Mesodermal cell (in vitro differentiated cells): ENCODE data around the gene NOP9.

Experiments used
- H3K27ac ChIP-seq: 2 replicates; pipeline ENCODE4 v1.7.0; 2013; ENCODE audit warnings: mild to moderate bottlenecking, low read depth, low read length, moderate library complexity; ENCODE audit not compliant: severe bottlenecking
- H3K36me3 ChIP-seq: 2 replicates; pipeline ENCODE4 v1.7.1; 2013; ENCODE audit warnings: mild to moderate bottlenecking, low read length, moderate library complexity; ENCODE audit not compliant: control insufficient read depth, insufficient read depth
- H3K4me1 ChIP-seq: one replicate; pipeline ENCODE4 v1.7.1; 2013; ENCODE audit warnings: mild to moderate bottlenecking, low read length; ENCODE audit not compliant: insufficient read depth, control insufficient read depth, poor library complexity, severe bottlenecking
- H3K4me3 ChIP-seq: 2 replicates; pipeline ENCODE4 v1.7.0; 2013; ENCODE audit warnings: low read length, control low read depth, mild to moderate bottlenecking; ENCODE audit not compliant: insufficient read depth, poor library complexity, severe bottlenecking; ENCODE audit errors: extremely low read depth
- H3K9me3 ChIP-seq: 2 replicates; pipeline ENCODE4 v1.7.1; 2013; ENCODE audit warnings: mild to moderate bottlenecking, low read length, moderate library complexity; ENCODE audit not compliant: control insufficient read depth
- WGBS, 2 experiments: methylation state at CpG; one replicate each; pipeline ENCODE4 v1.1.5; 2013; ENCODE audit warnings: missing lambda C conversion rate in 2 of 2; ENCODE audit not compliant: insufficient coverage in 2 of 2; 5-methylcytosine and 5-hydroxymethylcytosine counted together

The NOP9 gene

GRCh38 chr14:24284501-24285035 is 15.1 kb upstream of the NOP9 start:
- H3K36me3 ChIP-seq, result peaks cover 5% of the 10 kb centered on the region
- no peaks in the 10 kb centered on the region for H3K9me3 ChIP-seq
- no peak overlapping the region for H3K27ac ChIP-seq
- no peak overlapping the region for H3K4me3 ChIP-seq
- 84 to 85% methylated on average over 10 to 11 of the region's 11 CpGs for WGBS, 2 experiments
- no peaks in the 10 kb centered on the region for H3K4me1 ChIP-seq

- Histone ChIP-seq H3K9me3 (no peaks in the 10 kb centered on the region), H3K36me3 (peaks cover 13% of the 10 kb centered on the region), H3K4me3 (no peak overlapping the region), H3K27ac (no peak overlapping the region), H3K4me1 (no peaks in the 10 kb centered on the region)
- 87 to 90% methylated on average over 4 of the region's 4 CpGs for WGBS, 2 experiments
Measured at GRCh38 chr14:24285351-24285750, 14.3 kb upstream of the NOP9 start.

GRCh38 chr14:24286996-24287395 is 12.7 kb upstream of the NOP9 start:
- Histone ChIP-seq H3K9me3 (no peaks in the 10 kb centered on the region), H3K4me3 (no peak overlapping the region), H3K27ac (no peak overlapping the region), H3K4me1 (no peaks in the 10 kb centered on the region), H3K36me3 (peaks cover 27% of the 10 kb centered on the region)
- 92 to 95% methylated on average over 5 of the region's 5 CpGs for WGBS, 2 experiments

GRCh38 chr14:24289649-24290280 is 9.9 kb upstream of the NOP9 start:
- Histone ChIP-seq H3K36me3 (peaks cover 39% of the 10 kb centered on the region), H3K4me1 (no peaks in the 10 kb centered on the region), H3K4me3 (no peak overlapping the region), H3K27ac (no peak overlapping the region), H3K9me3 (no peaks in the 10 kb centered on the region)
- WGBS, 2 experiments, result 87 to 98% methylated on average over 3 to 5 of the region's 6 CpGs

- no peak overlapping the region for H3K4me3 ChIP-seq
- H3K36me3 ChIP-seq, result peaks cover 44% of the 10 kb centered on the region
Measured at GRCh38 chr14:24290746-24291145, 8.9 kb upstream of the NOP9 start.

GRCh38 chr14:24291446-24292117 is 8.1 kb upstream of the NOP9 start:
- Histone ChIP-seq H3K9me3 (no peaks in the 10 kb centered on the region), H3K27ac (no peak overlapping the region), H3K4me3 (no peak overlapping the region), H3K4me1 (peaks cover 3% of the 10 kb centered on the region), H3K36me3 (peaks cover 49% of the 10 kb centered on the region)
- 83% methylated on average over 2 of the region's 3 CpGs; no CpG with 5 or more reads in 1 of the 2 experiments for WGBS, 2 experiments

More at GRCh38 chr14:24290746-24291145, 8.9 kb upstream of the NOP9 start:
- 92 to 94% methylated on average over 6 of the region's 9 CpGs for WGBS, 2 experiments
- Histone ChIP-seq H3K4me1 (no peaks in the 10 kb centered on the region), H3K9me3 (no peaks in the 10 kb centered on the region), H3K27ac (no peak overlapping the region)

- H3K9me3 ChIP-seq, result no peaks in the 10 kb centered on the region
- H3K4me3 ChIP-seq, result no peak overlapping the region
- peaks cover 9% of the 10 kb centered on the region for H3K4me1 ChIP-seq
- peaks cover 49% of the 10 kb centered on the region for H3K36me3 ChIP-seq
- 92 to 94% methylated on average over 5 to 7 of the region's 11 CpGs for WGBS, 2 experiments
- H3K27ac ChIP-seq, result no peak overlapping the region
Measured at GRCh38 chr14:24292118-24292807, 7.4 kb upstream of the NOP9 start.

- Histone ChIP-seq H3K4me3 (no peak overlapping the region), H3K9me3 (no peaks in the 10 kb centered on the region), H3K4me1 (peaks cover 12% of the 10 kb centered on the region), H3K27ac (no peak overlapping the region), H3K36me3 (peaks cover 49% of the 10 kb centered on the region)
- 100% methylated on average over 1 of the region's 2 CpGs; no CpG with 5 or more reads in 1 of the 2 experiments for WGBS, 2 experiments
Measured at GRCh38 chr14:24293525-24293924, 6.1 kb upstream of the NOP9 start.

- 70 to 73% methylated on average over 8 to 11 of the region's 12 CpGs for WGBS, 2 experiments
- H3K4me1 ChIP-seq, result peaks cover 16% of the 10 kb centered on the region
- peaks cover 31% of the 10 kb centered on the region for H3K36me3 ChIP-seq
- no peaks in the 10 kb centered on the region for H3K9me3 ChIP-seq
- no peak overlapping the region for H3K4me3 ChIP-seq
- H3K27ac ChIP-seq, result peak overlapping the region; percentile 62
Measured at GRCh38 chr14:24296341-24297157, 3.1 kb upstream of the NOP9 start.
